B cell (primary cell): ENCODE data around the gene OR2Y1. TPM values are rescaled to one million over a fixed set of nuclear protein-coding genes. Genes with fewer than 3 reads are reported as not detected.
"Not testable (repeated sequence)": the region's sequence is repeated elsewhere in the genome, so short reads cannot be mapped to it uniquely, and the experiment has no call there.

Experiments used
- ATAC-seq: fragments of 200-7000 bp; cut with Tn5 transposase; one replicate; pipeline ENCODE4 v1.10.0; 2021; ENCODE audit warnings: low read depth, mild to moderate bottlenecking, moderate number of reproducible peaks, moderate library complexity
- CTCF ChIA-PET: fragments of 350-600 bp; sonication (Branson Sonifier 250); formaldehyde crosslinking; loops from one replicate; lab custom pipeline; 2021; ENCODE audit warnings: antibody characterized with exemption, inconsistent platforms; lab: Charles Lee
- POLR2A ChIA-PET: fragments of 350-600 bp; sonication (Branson Sonifier 250); formaldehyde crosslinking; loops from one replicate; lab custom pipeline; 2021; ENCODE audit warnings: antibody characterized with exemption; lab: Charles Lee
- DNase-seq: peaks from one replicate; pipeline ENCODE4 v3.0.0; 2013
- H2AFZ ChIP-seq: 2 replicates; pipeline ENCODE4 v1.6.1; 2012; ENCODE audit warnings: mild to moderate bottlenecking, low read depth, low read length; ENCODE audit not compliant: insufficient read depth, poor library complexity, severe bottlenecking
- H3K27ac ChIP-seq, 2 donors: 1 replicate in 1 of 2; 2 replicates in 1 of 2; pipeline ENCODE4 v1.5.1; 2012 to 2013; ENCODE audit warnings: low read length in 2 of 2, mild to moderate bottlenecking in 2 of 2, moderate library complexity in 1 of 2
- H3K27me3 ChIP-seq, 4 experiments: fragments of 200-600 bp in 1 of 4; sonication (generic) in 1 of 4; replicated peaks in 1 of 4; 1 replicate in 2 of 4; 2 replicates in 2 of 4; pipeline versions ENCODE4 v1.6.1 to v1.7.0; 2013 to 2016; ENCODE audit warnings: low read length in 3 of 4, mild to moderate bottlenecking in 2 of 4, mixed read lengths in 1 of 4, moderate library complexity in 1 of 4; ENCODE audit not compliant: insufficient read depth in 4 of 4, control insufficient read depth in 3 of 4; ENCODE audit errors: control extremely low read depth in 1 of 4
- H3K36me3 ChIP-seq, 2 experiments: replicated peaks in 1 of 2; 1 replicate in 1 of 2; 2 replicates in 1 of 2; pipeline versions ENCODE4 v1.6.1 to v1.7.1; 2013; ENCODE audit warnings: low read length in 1 of 2; ENCODE audit not compliant: insufficient read depth in 2 of 2, control insufficient read depth in 1 of 2; ENCODE audit errors: control extremely low read depth in 1 of 2, extremely low read depth in 1 of 2
- H3K4me1 ChIP-seq, 2 donors: fragments of 200-600 bp in 1 of 2; sonication (generic) in 1 of 2; 1 replicate in 1 of 2; 2 replicates in 1 of 2; pipeline versions ENCODE4 v1.5.1 to v1.6.1; 2013 to 2017; ENCODE audit warnings: low read length in 2 of 2; ENCODE audit not compliant: control insufficient read depth in 2 of 2, insufficient read depth in 2 of 2
- H3K4me2 ChIP-seq: replicated peaks from 2 replicates; pipeline ENCODE3; 2012; ENCODE audit warnings: mild to moderate bottlenecking, low read depth, low read length; ENCODE audit not compliant: poor library complexity, severe bottlenecking
- H3K4me3 ChIP-seq, 5 experiments: fragments of 200-600 bp in 1 of 5; sonication (generic) in 1 of 5; 1 replicate in 3 of 5; 2 replicates in 2 of 5; pipeline versions ENCODE4 v1.5.1 to v1.7.0; 2011 to 2016; ENCODE audit warnings: low read length in 4 of 5, mild to moderate bottlenecking in 4 of 5, low read depth in 2 of 5, control low read depth in 1 of 5, moderate library complexity in 1 of 5; ENCODE audit not compliant: insufficient read depth in 1 of 5; ENCODE audit errors: control extremely low read depth in 1 of 5, extremely low read depth in 1 of 5
- H3K79me2 ChIP-seq: fragments of 200-600 bp; sonication (generic); one replicate; pipeline ENCODE4 v1.6.0; 2016; ENCODE audit warnings: low read length; ENCODE audit not compliant: control insufficient read depth, insufficient read depth
- H3K9ac ChIP-seq: fragments of 200-600 bp; sonication (generic); 2 replicates; pipeline ENCODE4 v1.6.1; 2017; ENCODE audit warnings: mild to moderate bottlenecking, low read length, moderate library complexity
- H3K9me3 ChIP-seq, 3 donors: one replicate each; pipeline versions ENCODE4 v1.6.1 to v1.7.1; 2013; ENCODE audit warnings: low read length in 2 of 3; ENCODE audit not compliant: control insufficient read depth in 2 of 3, insufficient read depth in 1 of 3; ENCODE audit errors: control extremely low read depth in 1 of 3
- H4K20me1 ChIP-seq: 2 replicates; pipeline ENCODE4 v1.6.0; 2012; ENCODE audit warnings: mild to moderate bottlenecking, low read length; ENCODE audit not compliant: insufficient read depth, control insufficient read depth, poor library complexity, severe bottlenecking
- H3K27ac Mint-ChIP-seq: one replicate; pipeline ENCODE4 v1.8.0; 2021; ENCODE audit warnings: mixed read lengths
- H3K27me3 Mint-ChIP-seq: one replicate; pipeline ENCODE4 v1.8.0; 2021; ENCODE audit warnings: mixed read lengths
- H3K4me1 Mint-ChIP-seq: one replicate; pipeline ENCODE4 v1.8.0; 2021; ENCODE audit warnings: mixed read lengths
- H3K4me3 Mint-ChIP-seq: one replicate; pipeline ENCODE4 v1.8.0; 2021; ENCODE audit warnings: mixed read lengths
- H3K9me3 Mint-ChIP-seq: one replicate; pipeline ENCODE4 v1.8.0; 2022; ENCODE audit warnings: mixed read lengths; ENCODE audit not compliant: insufficient read depth
- CTCF ChIP-seq: fragments of 200-600 bp; IDR thresholded peaks from one replicate; pipeline ENCODE4 v1.8.0; 2022; ENCODE audit warnings: antibody characterized with exemption, mild to moderate bottlenecking
- EZH2 ChIP-seq: IDR thresholded peaks from 2 replicates; pipeline ENCODE4 v1.6.1; 2012; ENCODE audit warnings: borderline replicate concordance, low read depth, mild to moderate bottlenecking, moderate library complexity, low read length; ENCODE audit not compliant: insufficient read depth, poor library complexity, severe bottlenecking
- WGBS: methylation state at CpG from one replicate; pipeline ENCODE4 v1.1.5; 2013; ENCODE audit warnings: missing lambda C conversion rate; ENCODE audit not compliant: insufficient coverage; 5-methylcytosine and 5-hydroxymethylcytosine counted together
- intact Hi-C: fragments of 100-400 bp; cut with micrococcal nuclease; formaldehyde crosslinking; loops from one replicate; pipeline ENCODE4 v1.10.0; 2022
- polyA plus RNA-seq: library from polyadenylated mRNA; depleted of rRNA; stranded (reverse); fragments of >200 nt; gene quantifications from 2 replicates; pipeline ENCODE4 v1.2.3, GENCODE V29; 2012
- total RNA-seq, 2 donors: library from RNA; stranded (reverse); fragments of 120-200 nt in 1 of 2; gene quantifications; 1 replicate in 1 of 2; 2 replicates in 1 of 2; pipeline versions ENCODE4 v1.2.3 to v1.2.4, GENCODE V29; 2013 to 2022

The OR2Y1 gene
- total and polyA plus RNA-seq, 2 donors (not counting 1 experiment from before 2014, with no cell fraction given): not detected

- H3K4me3 ChIP-seq: no peak overlapping the region
- H3K79me2 ChIP-seq: peaks cover 5% of the 10 kb centered on the region
- ChIA-PET CTCF (interaction anchor here (1.2 to 3.6 kb wide), 9 partner anchors 12 to 390 kb away, joined by 3 to 26 read pairs (median 5); no protein-coding TSS in a partner anchor), POLR2A (interaction anchor here (0.5 to 1.6 kb wide), 2 partner anchors 27 to 161 kb away, joined by 3 to 5 read pairs; no protein-coding TSS in a partner anchor)
- no peak overlapping the region for H3K27ac ChIP-seq
- no peaks in the 10 kb centered on the region for H3K4me1 ChIP-seq
- no peak overlapping the region for H2AFZ ChIP-seq
- no peak overlapping the region for H3K4me2 ChIP-seq
- ATAC-seq: no peak
- no peak for DNase-seq
- H3K27me3 ChIP-seq: no peaks in the 10 kb centered on the region
- H3K36me3 ChIP-seq: peaks cover 1 to 6% of the 10 kb centered on the region in 2 experiments
- H3K27me3 Mint-ChIP-seq: no peaks in the 10 kb centered on the region
- intact Hi-C loops: loop anchor here (1.0 to 10.0 kb wide), 7 partner anchors 19 to 389 kb away; partner anchors contain the start of genes MGAT1 and ZFP62
- H3K9ac ChIP-seq: no peak overlapping the region
- no peak for TF ChIP-seq CTCF
- no peak for TF ChIP-seq EZH2
- H3K9me3 Mint-ChIP-seq: no peaks in the 10 kb centered on the region
- H3K9me3 ChIP-seq: no peaks in the 10 kb centered on the region
- peaks cover 12% of the 10 kb centered on the region for H3K4me1 Mint-ChIP-seq
- 89% methylated on average over 12 of the region's 12 CpGs for WGBS
- no peak overlapping the region for H3K4me3 Mint-ChIP-seq
- no peak overlapping the region for H3K27ac Mint-ChIP-seq
- H4K20me1 ChIP-seq: peaks cover 48% of the 10 kb centered on the region
Measured at GRCh38 chr5:180783340-180784052, 43.6 kb upstream of the OR2Y1 start.

DNA sequence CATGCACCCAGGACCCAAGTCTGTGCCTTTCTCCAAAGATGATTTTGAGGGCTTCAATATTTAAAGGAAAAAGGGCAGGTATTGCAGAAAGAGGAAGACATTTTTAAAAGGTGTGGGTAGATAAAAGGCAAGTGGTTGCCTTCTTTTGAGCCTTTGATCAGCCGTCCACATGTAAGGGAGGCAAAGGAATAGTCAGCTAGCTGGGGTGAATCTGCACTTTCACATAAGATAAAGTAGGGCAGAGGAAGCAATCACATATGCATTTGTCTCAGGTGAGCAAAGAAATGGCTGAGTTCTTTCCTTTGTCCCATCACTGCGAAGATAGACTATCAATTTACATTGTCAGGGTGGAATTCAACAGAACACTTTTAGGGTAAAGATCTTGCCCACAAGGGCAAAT is 42.9 kb upstream of the OR2Y1 start:
- H3K79me2 ChIP-seq: peaks cover 5% of the 10 kb centered on the region
- no peak overlapping the region for H3K9ac ChIP-seq
- Mint-ChIP-seq H3K27me3 (no peaks in the 10 kb centered on the region), H3K9me3 (no peaks in the 10 kb centered on the region), H3K27ac (no peak overlapping the region), H3K4me1 (peaks cover 12% of the 10 kb centered on the region), H3K4me3 (no peak overlapping the region)
- ATAC-seq (no peak), DNase-seq (no peak)
- no peak overlapping the region for H2AFZ ChIP-seq
- ChIA-PET POLR2A (no interaction called here), CTCF (interaction anchor here (1.2 to 3.6 kb wide), 7 partner anchors 13 to 305 kb away, joined by 3 to 26 read pairs (median 4); no protein-coding TSS in a partner anchor)
- WGBS: 64% methylated on average over 1 of the region's 2 CpGs
- intact Hi-C loops: loop anchor here (5.0 to 10.0 kb wide), 2 partner anchors 272 to 390 kb away; no protein-coding TSS in a partner anchor
- peaks cover 0 to 1% of the 10 kb centered on the region in 2 experiments for H3K36me3 ChIP-seq
- H3K4me1 ChIP-seq: no peaks in the 10 kb centered on the region
- H3K27ac ChIP-seq: no peak overlapping the region
- no peaks in the 10 kb centered on the region for H3K9me3 ChIP-seq
- no peak for TF ChIP-seq CTCF
- no peak for TF ChIP-seq EZH2
- H3K4me3 ChIP-seq: no peak overlapping the region
- H4K20me1 ChIP-seq: peaks cover 41% of the 10 kb centered on the region
- H3K27me3 ChIP-seq: no peaks in the 10 kb centered on the region
- H3K4me2 ChIP-seq: no peak overlapping the region

DNA sequence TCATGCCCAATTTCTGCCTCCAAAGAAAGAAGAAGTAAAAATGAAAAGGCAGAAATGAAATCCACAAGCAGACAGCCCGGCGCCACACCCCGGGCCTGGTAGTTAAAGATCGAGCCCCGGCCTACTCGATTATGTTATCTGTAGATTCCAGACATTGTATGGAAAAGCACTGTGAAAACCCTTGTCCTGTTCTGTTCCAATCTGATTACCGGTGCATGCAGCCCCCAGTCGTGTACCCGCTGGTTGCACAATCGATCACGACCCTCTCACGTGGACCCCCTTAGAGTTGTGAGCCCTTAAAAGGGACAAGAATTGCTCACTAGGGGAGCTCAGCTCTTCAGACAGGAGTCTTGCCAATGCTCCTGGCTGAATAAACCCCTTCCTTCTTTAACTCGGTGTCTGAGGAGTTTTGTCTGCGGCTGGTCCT is 42.1 kb upstream of the OR2Y1 start:
- H3K4me3 ChIP-seq, H3K4me3 Mint-ChIP-seq, H3K27me3 ChIP-seq, H2AFZ ChIP-seq, H3K4me1 ChIP-seq, POLR2A ChIA-PET, H3K9ac ChIP-seq, H3K27ac Mint-ChIP-seq, H3K9me3 ChIP-seq, H3K9me3 Mint-ChIP-seq, H3K79me2 ChIP-seq, H3K4me2 ChIP-seq, H3K27ac ChIP-seq, ATAC-seq, H3K36me3 ChIP-seq, H3K27me3 Mint-ChIP-seq, DNase-seq: not testable (repeated sequence)
- WGBS: 95% methylated on average over 8 of the region's 14 CpGs
- intact Hi-C loops: loop anchor here (5.0 to 10.0 kb wide), 2 partner anchors 273 to 390 kb away; no protein-coding TSS in a partner anchor
- peaks cover 10% of the 10 kb centered on the region for H3K4me1 Mint-ChIP-seq
- peaks cover 32% of the 10 kb centered on the region for H4K20me1 ChIP-seq
- CTCF ChIA-PET: interaction anchor here (1.2 to 3.6 kb wide), 6 partner anchors 18 to 306 kb away, joined by 3 to 26 read pairs (median 4); no protein-coding TSS in a partner anchor
